Hepatocyte (in vitro differentiated cells): ENCODE measurements around the gene CNOT6. TPM values are rescaled to one million over a fixed set of nuclear protein-coding genes. Genes with fewer than 3 reads are reported as not detected.
A peak's percentile ranks its signal among the peaks of the same experiment; 100 is the strongest.

Experiments
- DNase-seq: peaks from one replicate; pipeline ENCODE4 v3.0.0-alpha.2; 2016; ENCODE audit warnings: low spot score
- H2AFZ ChIP-seq: fragments of 200-600 bp; sonication (generic); 2 replicates; pipeline ENCODE4 v1.6.0; 2016; ENCODE audit warnings: antibody characterized with exemption, mild to moderate bottlenecking
- H3K27ac ChIP-seq: fragments of 200-600 bp; sonication (generic); 2 replicates; pipeline ENCODE4 v1.5.1; 2016; ENCODE audit warnings: mild to moderate bottlenecking
- H3K27me3 ChIP-seq: fragments of 200-600 bp; sonication (generic); 2 replicates; pipeline ENCODE4 v1.6.1; 2016
- H3K36me3 ChIP-seq: fragments of 200-600 bp; sonication (generic); replicated peaks from 2 replicates; pipeline ENCODE4 v1.5.1; 2016; ENCODE audit warnings: low read depth; ENCODE audit not compliant: insufficient read depth
- H3K4me1 ChIP-seq: fragments of 200-600 bp; sonication (generic); 2 replicates; pipeline ENCODE4 v1.5.1; 2016; ENCODE audit warnings: mild to moderate bottlenecking, moderate library complexity; ENCODE audit not compliant: insufficient read depth
- H3K4me2 ChIP-seq: fragments of 200-600 bp; sonication (generic); 2 replicates; pipeline ENCODE4 v1.6.0; 2016
- H3K4me3 ChIP-seq: fragments of 200-600 bp; sonication (generic); 2 replicates; pipeline ENCODE4 v1.5.1; 2016; ENCODE audit warnings: mild to moderate bottlenecking
- H3K79me2 ChIP-seq: fragments of 200-600 bp; sonication (generic); 2 replicates; pipeline ENCODE4 v1.6.0; 2017; ENCODE audit warnings: mild to moderate bottlenecking
- H3K9me2 ChIP-seq: fragments of 200-600 bp; sonication (generic); replicated peaks from 2 replicates; pipeline ENCODE4 v1.6.0; 2017; ENCODE audit warnings: mild to moderate bottlenecking; ENCODE audit not compliant: insufficient read depth
- H3K9me3 ChIP-seq: fragments of 200-600 bp; sonication (generic); 2 replicates; pipeline ENCODE4 v1.5.1; 2016; ENCODE audit warnings: low read depth, mild to moderate bottlenecking
- H4K20me1 ChIP-seq: fragments of 200-600 bp; sonication (generic); 2 replicates; pipeline ENCODE4 v1.6.0; 2016; ENCODE audit warnings: mild to moderate bottlenecking; ENCODE audit not compliant: insufficient read depth, poor library complexity, severe bottlenecking
- CTCF ChIP-seq: fragments of 200-600 bp; sonication (generic); IDR thresholded peaks from 2 replicates; pipeline ENCODE4 v1.5.1; 2016; ENCODE audit warnings: antibody characterized with exemption, mild to moderate bottlenecking; ENCODE audit not compliant: poor library complexity
- EZH2 ChIP-seq: fragments of 200-600 bp; sonication (generic); IDR thresholded peaks from 2 replicates; pipeline ENCODE4 v1.6.1; 2016; ENCODE audit warnings: antibody characterized with exemption, mild to moderate bottlenecking, borderline replicate concordance
- EZH2phosphoT487 ChIP-seq: fragments of 200-600 bp; sonication (generic); IDR thresholded peaks from one replicate; pipeline ENCODE4 v1.6.1; 2018; ENCODE audit warnings: antibody characterized with exemption, mild to moderate bottlenecking, low read depth, moderate library complexity; ENCODE audit not compliant: unreplicated experiment, severe bottlenecking
- WGBS: methylation state at CpG from one replicate; pipeline ENCODE4 v1.1.6; 2016; ENCODE audit warnings: low lambda C conversion rate; ENCODE audit errors: missing lambda C conversion rate; 5-methylcytosine and 5-hydroxymethylcytosine counted together
- polyA plus RNA-seq: library from polyadenylated mRNA; unstranded; fragments of >200 nt; fragmentation: Nextera tagmentation; extraction: Ambion mirVana; gene quantifications from 2 replicates; pipeline ENCODE4 v1.2.1, GENCODE V29; 2016
- total RNA-seq: library from RNA; depleted of rRNA; stranded (reverse); fragments of >200 nt; gene quantifications from 2 replicates; pipeline ENCODE4 v1.2.3, GENCODE V29; 2014

The CNOT6 gene
- total and polyA plus RNA-seq, 2 experiments from 2014 or later: 12.0 to 24.1 TPM

- Histone ChIP-seq H3K27me3 (no peaks in the 10 kb centered on the region), H3K9me2 (no peaks in the 10 kb centered on the region), H4K20me1 (peaks cover 26% of the 10 kb centered on the region), H3K79me2 (peaks cover 31% of the 10 kb centered on the region), H3K4me2 (no peak overlapping the region), H3K4me3 (no peak overlapping the region), H3K27ac (no peak overlapping the region), H3K4me1 (peaks cover 15% of the 10 kb centered on the region), H2AFZ (no peak overlapping the region), H3K36me3 (no peaks in the 10 kb centered on the region), H3K9me3 (no peaks in the 10 kb centered on the region)
- WGBS: 94% methylated on average over 11 of the region's 11 CpGs
- DNase-seq: no peak
- TF ChIP-seq CTCF (no peak), EZH2phosphoT487 (no peak)
Observed at GRCh38 chr5:180492226-180492903, 1.8 kb upstream of the CNOT6 start.

- H3K4me2 ChIP-seq: peak overlapping the region; percentile 88
- peaks cover 49% of the 10 kb centered on the region for H4K20me1 ChIP-seq
- no peaks in the 10 kb centered on the region for H3K9me2 ChIP-seq
- peak; percentile 69 for DNase-seq
- peak overlapping the region; percentile 78 for H2AFZ ChIP-seq
- H3K4me1 ChIP-seq: peaks cover 19% of the 10 kb centered on the region
- no peak for TF ChIP-seq EZH2phosphoT487
- TF ChIP-seq CTCF: no peak
- no peak for TF ChIP-seq EZH2
- under 1% methylated on average over 35 of the region's 92 CpGs for WGBS
- H3K79me2 ChIP-seq: peaks cover 54% of the 10 kb centered on the region
- no peaks in the 10 kb centered on the region for H3K36me3 ChIP-seq
- H3K27ac ChIP-seq: peak overlapping the region; percentile 98
- no peaks in the 10 kb centered on the region for H3K9me3 ChIP-seq
- H3K27me3 ChIP-seq: no peaks in the 10 kb centered on the region
- peak overlapping the region; percentile 84 for H3K4me3 ChIP-seq
Observed at GRCh38 chr5:180494510-180495181, 467 bp downstream of the CNOT6 start.

- Histone ChIP-seq H3K27me3 (no peaks in the 10 kb centered on the region), H3K36me3 (no peaks in the 10 kb centered on the region), H3K79me2 (peaks cover 60% of the 10 kb centered on the region), H3K4me1 (peaks cover 19% of the 10 kb centered on the region), H3K27ac (peak overlapping the region; percentile 98), H2AFZ (no peak overlapping the region), H3K9me2 (no peaks in the 10 kb centered on the region), H3K4me3 (peak overlapping the region; percentile 84), H3K9me3 (no peaks in the 10 kb centered on the region), H4K20me1 (peaks cover 55% of the 10 kb centered on the region), H3K4me2 (peak overlapping the region; percentile 88)
- no peak for TF ChIP-seq CTCF
- DNase-seq: no peak
- WGBS: 16% methylated on average over 7 of the region's 7 CpGs
Observed at GRCh38 chr5:180495292-180495691, 1.1 kb downstream of the CNOT6 start.
